Hypothalamus (tissue), 51 donors: ENCODE data around the gene CASK.
"Not testable (repeated sequence)": the region's sequence is repeated elsewhere in the genome, so short reads cannot be mapped to it uniquely, and the experiment has no call there.

Source experiments
- DNase-seq, 51 donors: peaks; one replicate each; lab custom pipeline; 2025; lab: John Stamatoyannopoulos, UW

CASK gene

DNA sequence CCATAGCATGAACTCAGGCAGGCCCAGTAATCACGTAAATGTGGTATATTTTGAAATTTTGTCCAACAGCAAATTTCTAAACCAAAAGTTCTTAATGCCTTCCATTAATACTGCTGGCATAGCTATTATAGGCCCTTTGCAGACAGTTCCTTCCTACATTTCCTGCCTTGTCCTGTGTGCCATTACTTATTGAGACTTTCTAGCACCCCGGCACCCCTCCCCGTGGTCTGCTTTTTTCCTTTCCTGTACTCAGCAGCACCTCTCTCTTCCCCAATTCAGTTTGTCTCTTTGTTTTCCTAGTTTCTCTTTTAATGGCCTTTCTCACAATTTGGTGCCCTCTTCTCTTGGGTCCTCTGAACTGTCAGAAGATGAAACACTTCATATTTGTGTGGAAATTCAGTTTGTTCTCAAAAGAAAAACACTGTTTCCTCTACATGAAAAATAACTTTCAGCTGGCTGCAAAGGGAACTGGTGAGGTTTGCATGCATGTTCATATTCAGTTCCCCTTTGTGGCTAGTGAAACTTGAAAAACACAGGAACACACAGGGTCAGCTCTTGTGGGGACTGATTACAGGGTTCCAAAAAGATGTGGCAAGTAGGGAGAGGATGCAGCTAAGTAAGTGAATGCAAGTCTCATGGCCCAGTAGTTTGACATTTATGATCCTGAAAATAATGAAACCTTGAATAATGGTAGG is 217.5 kb downstream of the CASK start:
- DNase-seq, result peak in 5 of 51 donors; percentile 0 to 2 (median 0)

- DNase-seq, result no peak
These were observed 218.3 kb downstream of the CASK start for GRCh38 chrX:41705042-41705441.

DNA sequence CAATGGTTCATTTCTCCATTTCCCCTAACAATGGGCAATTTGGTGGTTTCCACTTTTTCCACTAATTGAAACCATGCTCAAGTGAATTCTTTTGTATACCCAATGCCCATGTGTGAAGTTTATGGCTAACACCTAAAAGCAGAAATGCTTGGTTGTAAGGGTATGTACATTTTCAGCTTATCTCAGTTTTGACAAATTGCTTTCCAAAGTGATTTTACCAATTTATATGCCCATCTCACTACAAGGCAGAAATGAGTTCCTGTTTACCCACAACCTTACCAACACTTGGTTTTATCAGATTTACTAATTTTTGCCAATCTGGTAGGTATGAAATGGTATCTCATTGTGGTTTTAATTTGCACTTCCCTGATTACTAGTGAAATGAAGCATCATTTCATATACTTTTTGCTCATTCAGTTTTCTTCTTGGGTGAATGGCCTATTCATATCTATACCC is 219.8 kb downstream of the CASK start:
- DNase-seq, result no peak

- DNase-seq, result no peak
These were observed 227.9 kb downstream of the CASK start for GRCh38 chrX:41695426-41695825.

- no peak for DNase-seq
These were observed 230.3 kb downstream of the CASK start for GRCh38 chrX:41693024-41693423.

DNA sequence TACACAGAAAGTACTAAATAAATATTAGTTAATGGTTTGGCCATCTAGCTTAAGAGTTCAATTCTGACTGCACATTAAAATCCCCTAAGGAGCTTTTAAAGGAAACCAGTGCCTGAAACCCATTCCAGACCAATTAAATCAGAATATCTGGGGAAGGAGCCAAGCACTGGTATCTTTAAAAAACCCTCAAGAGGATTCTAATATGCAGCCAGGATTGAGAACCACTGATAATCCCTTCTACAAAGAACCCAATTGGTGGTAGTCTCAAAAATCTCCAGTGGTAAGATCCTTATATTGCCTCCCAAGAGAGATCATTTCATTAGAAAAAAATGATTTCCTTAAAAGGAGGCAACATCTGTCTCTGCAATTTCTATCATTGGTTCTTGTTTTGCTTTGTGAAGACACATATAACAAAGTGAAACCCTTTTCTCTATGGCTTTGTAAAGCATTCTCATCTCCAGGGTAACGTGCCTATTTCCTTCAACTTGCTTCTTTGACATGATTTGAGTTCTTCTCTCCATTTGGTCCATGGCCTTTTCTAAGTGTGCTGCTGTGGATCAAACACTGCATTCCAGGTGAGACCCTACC is 231.1 kb downstream of the CASK start:
- no peak for DNase-seq

GRCh38 chrX:41689711-41690110 is 233.6 kb downstream of the CASK start:
- DNase-seq, result no peak

DNA sequence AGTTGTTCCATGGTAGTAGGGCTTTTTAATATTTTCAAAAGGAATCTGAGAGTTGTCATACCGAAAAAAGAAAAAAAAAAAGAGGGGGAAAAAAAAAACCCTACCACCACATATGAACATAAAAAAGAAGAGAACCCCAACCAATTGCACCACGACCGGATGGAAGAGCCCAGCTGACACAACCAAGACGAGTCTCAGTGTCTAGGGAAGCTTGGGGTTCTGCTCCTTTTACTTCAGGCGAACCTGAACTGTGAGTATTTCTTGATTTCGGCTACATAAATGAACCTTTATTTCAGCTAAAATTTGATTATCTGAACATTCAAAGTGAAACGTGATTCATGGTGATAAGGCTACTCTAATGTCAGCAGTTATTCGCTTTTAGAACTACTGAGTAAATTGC is 234.5 kb downstream of the CASK start, which contains the start of gene GPR34:
Gene GPR34 (plus strand): TSS at position 139 of the 400 bp plus-strand sequence. CDS start 6,661 bp downstream, outside the sequence.
- peak in 4 of 51 donors; percentile 0 to 5 (median 1) for DNase-seq

- DNase-seq, result no peak
These were observed 235.2 kb downstream of the CASK start for GRCh38 chrX:41688156-41688555.

DNA sequence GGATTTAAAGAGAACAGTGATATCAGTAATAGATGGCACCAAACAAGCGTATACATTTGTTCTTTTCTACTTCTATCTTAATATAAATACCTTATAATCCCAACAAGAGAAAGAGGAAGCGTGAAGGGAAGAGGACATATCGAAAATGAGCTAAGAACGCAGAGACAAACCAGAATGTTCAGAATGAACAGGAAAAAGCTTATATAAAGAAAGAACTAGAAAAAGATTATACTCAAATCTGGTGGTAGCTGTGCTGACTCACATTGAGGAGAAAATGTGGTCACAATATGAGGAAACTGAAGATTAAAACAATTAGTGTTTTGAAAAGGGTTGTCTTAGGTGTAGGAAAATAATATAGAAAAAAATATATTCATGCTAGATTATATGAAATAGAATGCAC is 236.6 kb downstream of the CASK start:
- no peak for DNase-seq

- no peak for DNase-seq
These were observed 238.4 kb downstream of the CASK start for GRCh38 chrX:41684940-41685339.

DNA sequence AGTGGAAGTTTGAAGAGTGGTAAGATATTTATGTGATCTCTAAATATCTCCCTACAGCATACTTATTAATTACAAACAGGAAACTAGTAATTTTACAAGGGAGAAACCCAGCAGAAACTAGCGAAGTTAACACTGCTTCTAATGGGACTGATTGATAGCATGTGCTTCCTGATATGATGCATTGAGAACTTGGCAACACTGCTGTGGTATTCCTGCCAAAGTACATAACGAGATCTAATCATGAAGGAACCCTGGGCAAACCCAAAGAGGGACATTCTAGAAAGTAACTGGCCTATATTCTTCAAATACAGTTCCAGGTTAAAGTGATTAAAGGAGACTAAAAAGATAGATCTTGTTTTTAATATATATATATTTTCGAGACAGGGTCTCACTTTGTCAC is 239.2 kb downstream of the CASK start:
- no peak for DNase-seq

DNA sequence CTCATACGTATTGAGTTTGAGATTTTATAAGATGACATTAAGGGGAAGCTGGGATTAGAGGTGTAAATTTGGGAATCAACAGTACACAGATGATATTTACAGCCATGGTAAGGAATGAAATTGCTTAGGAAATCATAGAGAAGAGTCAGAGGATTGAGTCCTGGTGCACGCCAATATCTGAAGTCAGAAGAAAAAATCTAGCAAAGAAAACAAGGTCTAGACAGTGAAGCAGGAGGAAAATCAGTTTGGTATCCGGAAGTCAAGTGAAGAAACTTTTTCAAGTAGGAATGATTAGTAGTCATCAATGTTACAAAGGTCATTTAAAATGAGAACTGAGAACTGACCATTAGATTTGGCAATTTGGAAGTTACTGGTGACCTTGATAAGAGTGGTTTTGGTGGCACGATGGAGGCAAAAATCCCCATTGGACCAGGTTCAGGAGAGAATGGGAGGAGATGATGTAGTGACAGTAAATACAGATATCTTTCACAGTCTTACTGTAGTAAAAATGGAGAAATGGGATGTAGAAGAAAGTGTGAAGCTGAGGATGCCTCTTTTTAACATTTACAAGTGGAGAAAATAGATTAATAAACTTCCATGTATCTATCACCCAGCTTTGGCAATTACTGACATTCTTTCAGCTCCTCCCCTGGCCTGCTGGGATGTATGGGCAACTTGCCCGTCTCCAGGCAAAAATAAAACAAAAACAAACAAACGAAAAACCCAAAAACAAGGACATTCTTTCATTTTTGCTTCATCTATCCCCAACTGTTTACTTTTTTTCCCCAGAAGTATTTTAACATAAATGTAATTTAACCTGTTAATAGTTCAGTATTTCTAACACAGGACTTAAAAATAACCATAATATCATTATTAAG is 245.9 kb downstream of the CASK start:
- DNase-seq, result no peak

GRCh38 chrX:41676361-41676760 is 247.0 kb downstream of the CASK start:
- not testable (repeated sequence) for DNase-seq

- no peak for DNase-seq
These were observed 250.7 kb downstream of the CASK start for GRCh38 chrX:41672643-41673042.

DNA sequence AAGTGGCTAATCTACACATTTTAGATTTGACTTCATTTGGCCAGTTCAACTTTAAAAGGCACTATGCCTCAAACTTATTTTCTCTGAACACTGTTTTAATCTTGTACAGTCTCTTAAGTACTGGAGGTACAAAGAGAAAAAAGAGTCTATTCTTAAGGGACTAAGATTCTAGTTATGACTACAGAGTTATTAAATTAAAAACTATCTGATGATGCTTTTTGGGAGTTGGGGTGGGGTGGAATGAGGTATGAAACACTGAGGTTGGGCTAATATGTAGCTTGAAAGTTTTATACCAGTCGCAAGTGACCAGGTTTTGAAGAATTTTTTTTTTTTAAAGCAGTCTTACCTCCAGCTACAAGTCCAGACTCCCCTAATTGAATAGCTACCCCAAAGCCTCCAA is 252.3 kb downstream of the CASK start:
- DNase-seq, result no peak

DNA sequence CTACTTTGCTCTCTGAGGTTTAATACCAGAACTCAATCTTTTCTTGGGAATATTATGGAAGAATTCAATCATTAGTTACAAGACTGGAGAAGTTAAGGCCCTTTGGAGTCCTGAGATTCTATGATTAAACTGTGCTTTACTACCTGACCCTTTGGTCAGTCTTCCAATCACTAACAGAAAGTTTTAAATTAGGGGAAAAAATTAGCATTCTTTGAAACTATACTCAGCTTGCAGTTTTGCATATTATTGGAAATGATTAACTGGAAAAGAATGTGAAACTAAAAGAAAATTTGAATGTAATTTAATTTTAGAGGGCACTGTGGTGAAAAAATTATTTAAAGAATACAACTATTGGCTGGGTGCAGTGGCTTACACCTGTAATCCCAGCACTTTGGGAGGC is 253.2 kb downstream of the CASK start:
- no peak for DNase-seq

DNA sequence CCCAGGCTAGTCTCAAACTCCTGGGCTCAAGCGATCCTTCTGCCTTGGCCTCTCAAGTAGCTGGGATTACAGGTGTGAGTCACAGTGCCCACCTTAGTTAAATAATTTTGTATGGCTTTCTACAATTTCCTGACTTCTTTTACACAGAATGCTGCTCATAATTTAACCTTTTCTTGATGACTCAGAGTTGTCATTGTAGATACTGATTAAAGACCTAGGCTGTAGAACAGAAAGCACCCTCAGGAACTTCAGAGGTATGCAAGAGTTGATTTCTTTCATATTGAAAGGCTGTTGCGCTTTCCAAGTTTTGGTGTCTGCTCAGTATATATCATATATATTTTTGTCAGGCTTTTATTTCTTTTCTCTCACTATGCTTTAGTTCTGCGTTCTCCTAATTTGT is 255.7 kb downstream of the CASK start:
- DNase-seq, result no peak

DNA sequence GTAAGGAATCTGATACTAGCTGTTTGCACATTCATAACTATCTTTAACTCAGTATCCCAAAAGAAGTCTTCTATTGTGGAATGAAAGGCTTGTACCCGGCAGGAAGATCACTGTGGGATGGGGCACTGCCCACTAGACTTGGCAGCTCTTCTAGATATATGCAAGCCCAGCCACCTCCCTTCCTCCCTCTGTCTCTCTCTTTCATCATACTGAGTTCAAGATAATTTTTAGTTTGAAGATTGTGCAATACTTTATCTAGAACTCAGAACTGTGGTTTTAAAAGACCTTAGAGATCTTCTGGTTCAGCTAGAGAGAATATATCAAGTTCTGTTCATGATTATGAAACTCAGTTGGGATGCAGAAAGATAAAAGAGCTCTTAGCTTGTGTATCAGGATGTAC is 257.1 kb downstream of the CASK start:
- DNase-seq, result no peak

DNA sequence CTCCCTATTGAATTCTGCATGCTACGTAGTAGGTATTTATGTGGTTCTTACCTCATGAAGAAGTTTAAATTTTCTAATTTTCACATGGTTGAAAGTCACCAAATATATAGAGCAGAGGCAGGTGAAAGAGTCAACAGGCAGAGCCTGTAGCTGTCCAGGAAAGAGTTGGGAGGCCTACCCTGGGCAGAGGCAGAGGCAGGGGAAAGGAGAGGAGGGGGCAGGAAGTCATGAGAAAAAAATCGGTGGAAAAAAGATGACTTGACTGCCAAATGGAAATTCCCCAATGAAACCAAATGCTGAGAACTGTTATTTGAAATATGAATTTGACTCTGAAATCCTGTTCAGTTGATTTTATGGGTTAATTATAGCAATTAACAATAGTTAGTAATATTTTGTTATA is 257.7 kb downstream of the CASK start:
- no peak for DNase-seq

DNA sequence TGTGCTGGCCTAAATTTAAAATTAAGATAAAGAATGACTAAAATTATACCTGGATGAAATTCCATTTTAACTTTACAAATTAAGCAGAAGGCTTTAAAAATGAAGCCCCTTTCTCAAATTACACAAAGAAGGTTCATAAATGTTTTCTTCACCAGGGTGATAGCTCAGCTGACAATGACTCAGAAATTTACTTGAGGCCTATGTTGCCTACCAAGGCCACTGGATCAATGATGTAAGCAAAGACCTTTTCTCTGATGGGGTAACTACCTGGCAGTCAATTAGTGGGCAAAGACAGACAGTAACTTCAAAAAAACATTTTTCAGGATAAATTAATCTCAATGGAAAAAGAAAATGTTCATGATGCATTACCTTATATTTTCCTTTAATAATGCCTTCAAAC is 258.4 kb downstream of the CASK start:
- no peak for DNase-seq
